Adrenal gland (tissue), 5 donors: ENCODE measurements around the gene CALML4.

ENCODE experiments used
- POLR2A ChIP-seq, 2 donors: fragments of 450-650 bp; IDR thresholded peaks; one replicate each; pipeline ENCODE4 v1.6.1; 2017; ENCODE audit warnings: antibody characterized with exemption in 2 of 2, mild to moderate bottlenecking in 2 of 2, moderate library complexity in 1 of 2
- TF ChIP-seq, protein P1 (sequence below), 6 experiments: fragments of 450-650 bp in 4 of 6; fragments of 200-600 bp in 2 of 6; sonication (generic) in 1 of 6; IDR thresholded peaks; 1 replicate in 5 of 6; 2 replicates in 1 of 6; pipeline versions ENCODE4 v1.5.1 to v1.8.0; 2016 to 2021; ENCODE audit warnings: antibody characterized with exemption in 6 of 6, mild to moderate bottlenecking in 2 of 6, moderate library complexity in 1 of 6
- donor health status: DM: no; HTN: no; CAD: no.

GRCh38 chr15:68214838-68215254 is 9.7 kb upstream of the CALML4 start:
- TF ChIP-seq, protein P1, sequence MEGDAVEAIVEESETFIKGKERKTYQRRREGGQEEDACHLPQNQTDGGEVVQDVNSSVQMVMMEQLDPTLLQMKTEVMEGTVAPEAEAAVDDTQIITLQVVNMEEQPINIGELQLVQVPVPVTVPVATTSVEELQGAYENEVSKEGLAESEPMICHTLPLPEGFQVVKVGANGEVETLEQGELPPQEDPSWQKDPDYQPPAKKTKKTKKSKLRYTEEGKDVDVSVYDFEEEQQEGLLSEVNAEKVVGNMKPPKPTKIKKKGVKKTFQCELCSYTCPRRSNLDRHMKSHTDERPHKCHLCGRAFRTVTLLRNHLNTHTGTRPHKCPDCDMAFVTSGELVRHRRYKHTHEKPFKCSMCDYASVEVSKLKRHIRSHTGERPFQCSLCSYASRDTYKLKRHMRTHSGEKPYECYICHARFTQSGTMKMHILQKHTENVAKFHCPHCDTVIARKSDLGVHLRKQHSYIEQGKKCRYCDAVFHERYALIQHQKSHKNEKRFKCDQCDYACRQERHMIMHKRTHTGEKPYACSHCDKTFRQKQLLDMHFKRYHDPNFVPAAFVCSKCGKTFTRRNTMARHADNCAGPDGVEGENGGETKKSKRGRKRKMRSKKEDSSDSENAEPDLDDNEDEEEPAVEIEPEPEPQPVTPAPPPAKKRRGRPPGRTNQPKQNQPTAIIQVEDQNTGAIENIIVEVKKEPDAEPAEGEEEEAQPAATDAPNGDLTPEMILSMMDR (IDR thresholded peaks at IDR 0.05): no peak
- no peak for TF ChIP-seq POLR2A (IDR thresholded peaks at IDR 0.05)
